HFF-Myc (cell line): ENCODE results near the gene FSTL4.
A peak's percentile ranks its signal among the peaks of the same experiment; 100 is the strongest.

Experiments used
- DNase-seq: peaks from one replicate; pipeline ENCODE4 v3.0.0-alpha.2; 2011; ENCODE audit warnings: low read depth; ENCODE audit errors: extremely low read depth
- H3K4me3 ChIP-seq: replicated peaks from 2 replicates; pipeline ENCODE4 v1.5.1; 2011; ENCODE audit warnings: low read depth, mild to moderate bottlenecking, control low read depth, low read length
- TF ChIP-seq, protein P1 (sequence below): IDR thresholded peaks from 2 replicates; pipeline ENCODE4 v1.5.1; 2012; ENCODE audit warnings: mild to moderate bottlenecking, low read depth, low read length, control low read depth; ENCODE audit errors: missing control alignments

FSTL4 gene

DNA sequence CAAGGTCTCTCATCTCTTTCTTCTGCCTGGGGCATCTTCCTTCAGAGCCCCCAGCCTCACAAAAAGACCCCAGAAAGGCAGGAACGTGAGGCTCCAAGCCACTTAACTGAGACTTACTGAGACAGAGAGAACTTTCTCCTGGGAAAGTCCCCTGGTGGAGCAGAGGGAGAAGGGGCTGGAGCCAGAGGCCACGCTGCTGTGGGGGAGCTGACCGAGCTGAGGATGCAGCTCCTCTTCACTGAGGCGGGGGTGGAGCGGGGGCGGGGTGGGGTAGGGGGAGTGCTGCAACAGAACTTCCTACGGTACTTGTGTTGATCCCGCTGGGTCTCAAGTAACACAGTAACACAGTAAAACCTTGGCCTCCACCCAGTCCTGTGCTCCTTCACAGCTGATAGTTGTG, 204.0 kb downstream of the FSTL4 start:
- DNase-seq, result no peak
- TF ChIP-seq, protein P1, sequence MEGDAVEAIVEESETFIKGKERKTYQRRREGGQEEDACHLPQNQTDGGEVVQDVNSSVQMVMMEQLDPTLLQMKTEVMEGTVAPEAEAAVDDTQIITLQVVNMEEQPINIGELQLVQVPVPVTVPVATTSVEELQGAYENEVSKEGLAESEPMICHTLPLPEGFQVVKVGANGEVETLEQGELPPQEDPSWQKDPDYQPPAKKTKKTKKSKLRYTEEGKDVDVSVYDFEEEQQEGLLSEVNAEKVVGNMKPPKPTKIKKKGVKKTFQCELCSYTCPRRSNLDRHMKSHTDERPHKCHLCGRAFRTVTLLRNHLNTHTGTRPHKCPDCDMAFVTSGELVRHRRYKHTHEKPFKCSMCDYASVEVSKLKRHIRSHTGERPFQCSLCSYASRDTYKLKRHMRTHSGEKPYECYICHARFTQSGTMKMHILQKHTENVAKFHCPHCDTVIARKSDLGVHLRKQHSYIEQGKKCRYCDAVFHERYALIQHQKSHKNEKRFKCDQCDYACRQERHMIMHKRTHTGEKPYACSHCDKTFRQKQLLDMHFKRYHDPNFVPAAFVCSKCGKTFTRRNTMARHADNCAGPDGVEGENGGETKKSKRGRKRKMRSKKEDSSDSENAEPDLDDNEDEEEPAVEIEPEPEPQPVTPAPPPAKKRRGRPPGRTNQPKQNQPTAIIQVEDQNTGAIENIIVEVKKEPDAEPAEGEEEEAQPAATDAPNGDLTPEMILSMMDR, result no peak
- no peak overlapping the region for H3K4me3 ChIP-seq

DNA sequence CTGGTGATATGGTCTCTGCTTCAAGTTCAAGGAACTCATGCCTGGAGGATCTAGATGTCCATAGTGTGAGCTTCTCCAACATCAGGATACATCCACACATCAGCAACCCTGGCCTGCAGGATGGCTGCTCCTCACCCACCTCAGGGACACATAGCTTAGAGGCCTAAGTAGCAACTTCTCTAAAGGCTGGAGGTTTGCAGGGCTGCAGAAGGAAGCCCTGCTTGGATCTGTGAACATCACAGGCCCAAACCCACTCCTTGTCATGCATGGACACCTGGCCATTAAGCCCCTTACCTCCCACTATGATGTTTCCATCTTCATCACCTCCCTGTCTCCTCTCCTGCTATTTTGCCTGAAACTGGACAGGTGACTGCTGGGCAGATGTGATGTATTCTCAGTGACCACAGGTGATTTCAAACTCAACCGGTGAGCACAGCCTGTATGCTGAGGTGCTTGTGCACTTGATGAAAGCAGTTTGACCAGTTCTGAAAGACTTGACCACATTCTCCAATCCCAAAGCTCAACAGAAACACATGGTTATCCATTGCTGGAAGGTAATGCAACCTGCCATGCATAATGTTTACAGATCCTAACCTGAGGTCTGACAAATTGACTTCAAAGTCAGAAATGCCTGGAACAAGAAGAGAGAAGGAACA, 205.2 kb downstream of the FSTL4 start:
- H3K4me3 ChIP-seq, result no peak overlapping the region
- TF ChIP-seq, protein P1, result no peak
- no peak for DNase-seq

DNA sequence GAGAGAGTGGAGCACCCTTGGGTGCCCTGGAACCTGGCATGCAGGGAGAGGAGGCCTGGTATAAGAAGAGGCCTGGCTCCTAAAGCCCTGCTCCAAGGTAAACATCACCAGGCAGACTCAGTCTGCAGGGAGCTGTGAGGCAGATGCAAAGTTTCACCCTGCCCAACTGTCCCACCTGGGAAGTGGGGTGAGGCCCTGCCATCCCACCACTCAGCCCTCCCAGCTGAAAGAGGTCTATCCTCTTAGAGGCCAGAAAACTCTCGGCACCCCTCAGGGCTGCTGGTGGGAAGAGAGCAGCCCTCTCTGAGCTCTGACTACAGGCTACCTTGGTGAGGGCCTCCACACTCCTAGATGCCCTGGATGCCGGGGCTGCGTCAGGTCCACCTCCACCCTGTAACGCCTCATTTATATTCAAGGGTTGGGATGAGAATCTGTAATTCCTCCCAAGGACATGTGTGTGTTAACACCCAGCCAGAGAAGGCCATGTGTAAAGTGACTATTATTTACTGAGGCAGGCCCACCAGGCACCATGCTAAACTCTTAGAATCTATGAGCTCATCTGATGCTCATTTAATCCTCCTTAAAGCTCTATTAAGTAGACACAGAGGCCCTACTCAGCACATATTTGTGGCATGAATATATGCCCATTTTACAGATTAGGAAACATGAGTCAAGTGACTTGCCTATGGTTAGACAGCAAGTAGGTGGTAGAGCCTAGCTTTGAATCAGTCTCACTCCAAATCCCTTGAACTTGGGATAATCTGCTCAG, 205.9 kb downstream of the FSTL4 start:
- no peak overlapping the region for H3K4me3 ChIP-seq
- TF ChIP-seq, protein P1, result no peak
- no peak for DNase-seq

DNA sequence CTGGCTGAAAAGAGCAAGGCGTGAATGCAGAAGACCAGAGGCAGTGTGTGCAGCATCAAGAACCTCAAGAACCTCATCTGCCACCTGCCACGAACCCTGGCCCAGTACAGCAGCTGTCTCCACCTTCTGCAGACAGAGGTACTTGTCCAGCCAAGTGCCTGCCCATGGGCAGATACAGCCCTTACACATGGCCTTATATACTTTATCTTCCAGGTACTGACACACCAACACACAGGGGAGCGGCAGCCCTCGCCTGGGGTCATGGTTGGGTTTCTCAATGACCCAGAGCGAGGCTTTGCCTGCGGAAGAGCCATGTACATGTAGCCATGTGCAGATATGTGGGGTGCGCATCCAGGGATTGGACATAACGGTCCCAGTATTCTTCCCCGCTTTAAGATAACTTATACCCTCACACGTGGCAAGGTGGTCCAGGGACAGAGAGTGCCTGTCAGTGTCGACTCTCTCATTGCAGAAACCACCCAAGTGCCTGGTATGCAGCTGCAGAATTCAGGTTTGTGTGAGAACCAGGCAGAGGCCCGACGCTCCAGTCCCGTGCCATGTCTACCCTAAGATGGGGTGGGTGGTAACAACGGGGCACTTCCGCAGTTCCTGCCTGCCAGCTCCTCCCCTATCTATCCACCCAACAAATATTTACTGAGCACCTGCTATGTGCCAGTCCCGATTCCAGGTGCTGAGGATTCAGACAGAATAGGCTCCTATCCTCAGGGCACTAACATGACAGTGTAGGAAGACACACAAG, 206.9 kb downstream of the FSTL4 start:
- no peak overlapping the region for H3K4me3 ChIP-seq
- no peak for DNase-seq
- TF ChIP-seq, protein P1, result no peak

DNA sequence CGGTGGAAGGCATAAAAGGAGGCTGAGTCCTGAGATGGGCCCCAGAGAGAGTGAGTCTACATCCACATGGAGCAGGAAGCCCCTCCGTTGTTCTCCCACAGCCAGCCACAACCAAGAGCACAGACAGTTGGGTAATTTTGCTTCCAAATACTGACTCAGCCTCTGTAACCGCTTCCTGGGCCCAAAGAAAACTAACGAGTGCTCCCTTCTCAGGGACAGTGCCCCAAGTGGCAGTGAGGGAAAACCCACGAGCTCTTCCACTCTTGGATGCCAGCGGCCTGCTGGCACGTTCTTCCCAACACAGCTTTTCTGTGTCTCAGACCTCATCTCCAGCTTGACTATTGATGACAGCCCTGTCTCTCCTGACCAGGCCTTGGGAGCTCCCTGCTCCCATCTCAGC, 207.6 kb downstream of the FSTL4 start:
- TF ChIP-seq, protein P1, result peak; percentile 21
- DNase-seq, result no peak
- no peak overlapping the region for H3K4me3 ChIP-seq

DNA sequence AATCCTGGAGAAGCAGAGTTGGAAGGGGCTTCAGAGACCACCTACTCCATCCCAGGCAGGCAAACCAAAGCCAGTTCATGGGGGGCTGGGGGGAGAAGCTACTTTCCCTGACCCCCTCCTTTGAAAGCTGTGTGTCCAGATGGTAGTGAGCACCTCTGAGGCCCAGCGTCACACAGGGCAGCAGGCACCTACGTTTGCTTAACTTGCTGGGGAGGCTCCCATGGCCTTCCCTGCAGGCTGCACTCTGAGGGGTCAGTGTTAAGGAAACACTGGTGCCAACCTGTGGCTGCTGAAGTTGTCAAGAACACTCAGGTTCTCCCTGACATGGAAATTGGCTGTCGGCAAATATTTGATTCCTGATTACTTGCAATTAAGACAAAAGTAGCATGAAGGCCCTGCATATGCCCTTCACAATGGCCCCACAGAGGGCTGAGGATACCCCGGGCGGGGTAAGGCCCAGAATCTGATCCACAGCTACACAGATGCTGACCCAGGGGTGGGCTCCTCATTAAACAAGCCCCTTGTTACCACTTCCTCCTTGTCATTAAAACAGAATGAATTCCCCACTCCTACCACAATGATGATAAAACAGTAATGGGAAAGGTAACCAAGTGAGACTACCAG, 208.5 kb downstream of the FSTL4 start:
- no peak for DNase-seq
- TF ChIP-seq, protein P1, result no peak
- no peak overlapping the region for H3K4me3 ChIP-seq
